H9 (cell line): ENCODE data around the gene ACTN4. TPM values are rescaled to one million over a fixed set of nuclear protein-coding genes. Genes with fewer than 3 reads are reported as not detected.

Source experiments
- DNase-seq: peaks from one replicate; pipeline ENCODE4 v3.0.0-alpha.2; 2017
- H2AFZ ChIP-seq: one replicate; pipeline ENCODE4 v1.6.1; 2013; ENCODE audit warnings: mild to moderate bottlenecking, low read length, control low read depth, moderate library complexity
- H2AK5ac ChIP-seq: 2 replicates; pipeline ENCODE4 v1.6.1; 2013; ENCODE audit warnings: low read length, control low read depth, mixed read lengths; ENCODE audit not compliant: insufficient read length
- H2BK120ac ChIP-seq: one replicate; pipeline ENCODE4 v1.6.1; 2013; ENCODE audit warnings: low read depth, mild to moderate bottlenecking, low read length, control low read depth, inconsistent platforms; ENCODE audit not compliant: poor library complexity, severe bottlenecking
- H2BK12ac ChIP-seq: 2 replicates; pipeline ENCODE4 v1.6.1; 2013; ENCODE audit warnings: low read length, control low read depth, mixed read lengths, low read depth; ENCODE audit not compliant: insufficient read length
- H2BK15ac ChIP-seq: 2 replicates; pipeline ENCODE4 v1.6.1; 2013; ENCODE audit warnings: low read depth, low read length, control low read depth
- H2BK20ac ChIP-seq: one replicate; pipeline ENCODE4 v1.6.1; 2013; ENCODE audit warnings: low read depth, mild to moderate bottlenecking, low read length, control low read depth, inconsistent platforms; ENCODE audit not compliant: poor library complexity, severe bottlenecking
- H2BK5ac ChIP-seq: 2 replicates; pipeline ENCODE4 v1.6.1; 2013; ENCODE audit warnings: low read length, control low read depth, mixed read lengths; ENCODE audit not compliant: insufficient read length
- H3K14ac ChIP-seq: 2 replicates; pipeline ENCODE4 v1.6.1; 2013; ENCODE audit warnings: low read length, control low read depth; ENCODE audit not compliant: insufficient read depth
- H3K18ac ChIP-seq: 2 replicates; pipeline ENCODE4 v1.6.1; 2013; ENCODE audit warnings: low read depth, mild to moderate bottlenecking, mixed read lengths, low read length, control low read depth; ENCODE audit not compliant: insufficient read length
- H3K23ac ChIP-seq: 2 replicates; pipeline ENCODE4 v1.6.1; 2013; ENCODE audit warnings: low read length, control low read depth, mixed read lengths, low read depth; ENCODE audit not compliant: insufficient read length
- H3K23me2 ChIP-seq: 2 replicates; pipeline ENCODE4 v1.6.1; 2013; ENCODE audit warnings: low read depth, mild to moderate bottlenecking, mixed read lengths, low read length, control low read depth; ENCODE audit not compliant: insufficient read length, poor library complexity, severe bottlenecking
- H3K27ac ChIP-seq: 2 replicates; pipeline ENCODE4 v1.5.1; 2013; ENCODE audit warnings: low read length, control low read depth, mixed read lengths, low read depth; ENCODE audit not compliant: insufficient read length
- H3K27me3 ChIP-seq: 2 replicates; pipeline ENCODE4 v1.6.1; 2013; ENCODE audit warnings: low read length, control low read depth, inconsistent platforms; ENCODE audit not compliant: insufficient read depth
- H3K4ac ChIP-seq: 2 replicates; pipeline ENCODE4 v1.6.1; 2013; ENCODE audit warnings: low read depth, mild to moderate bottlenecking, control low read depth, inconsistent platforms, low read length, moderate library complexity
- H3K4me1 ChIP-seq: 2 replicates; pipeline ENCODE4 v1.6.1; 2013; ENCODE audit warnings: low read length, control low read depth, inconsistent platforms; ENCODE audit not compliant: insufficient read depth
- H3K4me2 ChIP-seq: 2 replicates; pipeline ENCODE4 v1.6.1; 2013; ENCODE audit warnings: low read length, control low read depth, mixed read lengths; ENCODE audit not compliant: insufficient read length, insufficient read depth
- H3K56ac ChIP-seq: 2 replicates; pipeline ENCODE4 v1.6.1; 2013; ENCODE audit warnings: low read depth, mild to moderate bottlenecking, mixed read lengths, low read length, control low read depth; ENCODE audit not compliant: insufficient read length
- H3K79me1 ChIP-seq: 2 replicates; pipeline ENCODE4 v1.6.1; 2013; ENCODE audit warnings: low read depth, mild to moderate bottlenecking, moderate library complexity, low read length, control low read depth, inconsistent platforms; ENCODE audit not compliant: insufficient read depth, poor library complexity, severe bottlenecking
- H3K79me2 ChIP-seq: 2 replicates; pipeline ENCODE4 v1.6.1; 2013; ENCODE audit warnings: low read length, control low read depth, inconsistent platforms; ENCODE audit not compliant: insufficient read depth
- H3K9ac ChIP-seq: 2 replicates; pipeline ENCODE4 v1.6.1; 2013; ENCODE audit warnings: low read length, control low read depth, mixed read lengths; ENCODE audit not compliant: insufficient read length; ENCODE audit errors: extremely low read depth
- H3K9me3 ChIP-seq: one replicate; pipeline ENCODE4 v1.6.1; 2013; ENCODE audit warnings: low read depth, low read length, inconsistent platforms; ENCODE audit not compliant: control insufficient read depth
- H3T11ph ChIP-seq: one replicate; pipeline ENCODE4 v1.6.1; 2013; ENCODE audit warnings: mild to moderate bottlenecking, low read length, control low read depth, inconsistent platforms
- H4K20me1 ChIP-seq: one replicate; pipeline ENCODE4 v1.6.1; 2013; ENCODE audit not compliant: control insufficient read depth, insufficient read length, insufficient read depth
- H4K5ac ChIP-seq: 2 replicates; pipeline ENCODE4 v1.6.1; 2013; ENCODE audit warnings: low read depth, mild to moderate bottlenecking, mixed read lengths, low read length, control low read depth; ENCODE audit not compliant: insufficient read length
- H4K8ac ChIP-seq: replicated peaks from 2 replicates; pipeline ENCODE4 v1.6.1; 2013; ENCODE audit warnings: low read length, control low read depth, mixed read lengths, low read depth; ENCODE audit not compliant: insufficient read length
- H4K91ac ChIP-seq: 2 replicates; pipeline ENCODE4 v1.6.1; 2013; ENCODE audit warnings: low read depth, mild to moderate bottlenecking, moderate library complexity, mixed read lengths, low read length, control low read depth; ENCODE audit not compliant: insufficient read length
- H3K27ac Mint-ChIP-seq, 3 experiments: 2 replicates in 2 of 3; 3 replicates in 1 of 3; pipeline ENCODE4 v1.8.0; 2020 to 2021; ENCODE audit warnings: mixed read lengths in 3 of 3, mild to moderate bottlenecking in 1 of 3, moderate library complexity in 1 of 3
- H3K27me3 Mint-ChIP-seq: 2 replicates; pipeline ENCODE4 v1.8.0; 2021; ENCODE audit warnings: low read depth, mild to moderate bottlenecking, moderate library complexity, mixed read lengths
- H3K36me3 Mint-ChIP-seq, 3 experiments: 2 replicates in 2 of 3; 3 replicates in 1 of 3; pipeline ENCODE4 v1.8.0; 2020 to 2021; ENCODE audit warnings: low read depth in 3 of 3, mixed read lengths in 3 of 3; ENCODE audit not compliant: insufficient read depth in 1 of 3
- H3K4me1 Mint-ChIP-seq, 2 experiments: 2 replicates each; pipeline ENCODE4 v1.8.0; 2020; ENCODE audit warnings: mixed read lengths in 2 of 2
- H3K4me3 Mint-ChIP-seq, 2 experiments: 2 replicates in 1 of 2; 3 replicates in 1 of 2; pipeline ENCODE4 v1.8.0; 2020 to 2021; ENCODE audit warnings: mild to moderate bottlenecking in 2 of 2, mixed read lengths in 2 of 2, moderate library complexity in 1 of 2
- H3K9me3 Mint-ChIP-seq, 2 experiments: 2 replicates in 1 of 2; 3 replicates in 1 of 2; pipeline ENCODE4 v1.8.0; 2020; ENCODE audit warnings: mild to moderate bottlenecking in 2 of 2, mixed read lengths in 2 of 2, moderate library complexity in 1 of 2
- WGBS: extraction: QIAGEN DNeasy Blood & Tissue Kit; methylation state at CpG from one replicate; pipeline ENCODE4 v1.1.7; 2013; ENCODE audit warnings: missing lambda C conversion rate, low lambda C conversion rate, mixed read lengths; ENCODE audit not compliant: insufficient read length; ENCODE audit errors: extremely low coverage; 5-methylcytosine and 5-hydroxymethylcytosine counted together
- total RNA-seq: library from RNA; stranded (reverse); gene quantifications from 2 replicates; pipeline ENCODE4 v1.2.1, GENCODE V29; 2021
- TF ChIP-seq, protein P1 (sequence below): fragments of 200-600 bp; sonication (generic); conservative IDR thresholded peaks from 3 replicates; pipeline ENCODE4 v1.8.0; 2021; ENCODE audit warnings: antibody characterized with exemption, mild to moderate bottlenecking

ACTN4 gene
- total RNA-seq, 1 experiment from 2014 or later = 369 TPM

- no peaks in the 10 kb centered on the region; the same call in 1 of the 2 replicates for H3K4me1 ChIP-seq
- no peak overlapping the region for H2BK12ac ChIP-seq
- no peak overlapping the region for H3K4me2 ChIP-seq
- peaks cover 2% of the 10 kb centered on the region for H3K79me1 ChIP-seq
- no peak overlapping the region for H2BK20ac ChIP-seq
- no peak overlapping the region for H2BK120ac ChIP-seq
- H4K20me1 ChIP-seq = no peaks in the 10 kb centered on the region
- H2AK5ac ChIP-seq = no peak overlapping the region
- no peak overlapping the region for H3K9ac ChIP-seq
- H3T11ph ChIP-seq = no peak overlapping the region
- H3K79me2 ChIP-seq = peaks cover 10% of the 10 kb centered on the region; the same call in 1 of the 2 replicates
- H3K56ac ChIP-seq = no peak overlapping the region
- no peak overlapping the region for H3K14ac ChIP-seq
- no peak overlapping the region for H4K91ac ChIP-seq
- no peaks in the 10 kb centered on the region for H3K23me2 ChIP-seq
- no peak overlapping the region for H2AFZ ChIP-seq
- H3K4me3 Mint-ChIP-seq = no peak overlapping the region
- H3K4ac ChIP-seq = no peak overlapping the region
- no peak overlapping the region for H3K18ac ChIP-seq
- no peak overlapping the region for H4K5ac ChIP-seq
- H2BK15ac ChIP-seq = no peak overlapping the region
- no peaks in the 10 kb centered on the region for H3K9me3 ChIP-seq
- peaks cover 25 to 27% of the 10 kb centered on the region in 2 experiments for H3K4me1 Mint-ChIP-seq
- TF ChIP-seq, protein P1, sequence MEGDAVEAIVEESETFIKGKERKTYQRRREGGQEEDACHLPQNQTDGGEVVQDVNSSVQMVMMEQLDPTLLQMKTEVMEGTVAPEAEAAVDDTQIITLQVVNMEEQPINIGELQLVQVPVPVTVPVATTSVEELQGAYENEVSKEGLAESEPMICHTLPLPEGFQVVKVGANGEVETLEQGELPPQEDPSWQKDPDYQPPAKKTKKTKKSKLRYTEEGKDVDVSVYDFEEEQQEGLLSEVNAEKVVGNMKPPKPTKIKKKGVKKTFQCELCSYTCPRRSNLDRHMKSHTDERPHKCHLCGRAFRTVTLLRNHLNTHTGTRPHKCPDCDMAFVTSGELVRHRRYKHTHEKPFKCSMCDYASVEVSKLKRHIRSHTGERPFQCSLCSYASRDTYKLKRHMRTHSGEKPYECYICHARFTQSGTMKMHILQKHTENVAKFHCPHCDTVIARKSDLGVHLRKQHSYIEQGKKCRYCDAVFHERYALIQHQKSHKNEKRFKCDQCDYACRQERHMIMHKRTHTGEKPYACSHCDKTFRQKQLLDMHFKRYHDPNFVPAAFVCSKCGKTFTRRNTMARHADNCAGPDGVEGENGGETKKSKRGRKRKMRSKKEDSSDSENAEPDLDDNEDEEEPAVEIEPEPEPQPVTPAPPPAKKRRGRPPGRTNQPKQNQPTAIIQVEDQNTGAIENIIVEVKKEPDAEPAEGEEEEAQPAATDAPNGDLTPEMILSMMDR = no peak
- no peaks in the 10 kb centered on the region; a peak in 1 of 5 replicates for H3K9me3 Mint-ChIP-seq
- no peak for DNase-seq
- peak overlapping the region in 2 of 3 experiments; percentile 44 to 77; a peak in 4 of 7 replicates for H3K27ac Mint-ChIP-seq
- no peak overlapping the region for H2BK5ac ChIP-seq
- H3K27me3 Mint-ChIP-seq = no peaks in the 10 kb centered on the region; the same call in 1 of the 2 replicates
- H3K36me3 Mint-ChIP-seq = peaks cover 23 to 68% (median 53%) of the 10 kb centered on the region in 3 experiments; a peak in 6 of 7 replicates
- no peaks in the 10 kb centered on the region for H3K27me3 ChIP-seq
- H3K23ac ChIP-seq = no peak overlapping the region
- no peak overlapping the region for H3K27ac ChIP-seq
- WGBS = no CpG with 5 or more reads among the region's 18 CpGs
- no peak overlapping the region for H4K8ac ChIP-seq
These were observed 53.5 kb downstream of the ACTN4 start for GRCh38 chr19:38700902-38701454.
